Osteocyte (in vitro differentiated cells): ENCODE measurements around the gene TSSC4. TPM values are rescaled to one million over a fixed set of nuclear protein-coding genes. Genes with fewer than 3 reads are reported as not detected.

Experiments
- DNase-seq: peaks from one replicate; pipeline ENCODE4 v3.0.0; 2021; ENCODE audit warnings: mixed read lengths; ENCODE audit not compliant: unreplicated experiment; ENCODE audit errors: extremely low spot score
- H3K27ac Mint-ChIP-seq: one replicate; pipeline ENCODE4 v1.8.0; 2021; ENCODE audit warnings: mild to moderate bottlenecking, mixed read lengths; ENCODE audit not compliant: unreplicated experiment
- H3K27me3 Mint-ChIP-seq: one replicate; pipeline ENCODE4 v1.8.0; 2021; ENCODE audit warnings: mixed read lengths; ENCODE audit not compliant: unreplicated experiment
- H3K36me3 Mint-ChIP-seq: one replicate; pipeline ENCODE4 v1.8.0; 2021; ENCODE audit warnings: mixed read lengths; ENCODE audit not compliant: unreplicated experiment
- H3K4me1 Mint-ChIP-seq: one replicate; pipeline ENCODE4 v1.8.0; 2021; ENCODE audit warnings: mixed read lengths; ENCODE audit not compliant: unreplicated experiment
- H3K4me3 Mint-ChIP-seq: one replicate; pipeline ENCODE4 v1.8.0; 2021; ENCODE audit warnings: mild to moderate bottlenecking, moderate library complexity, mixed read lengths; ENCODE audit not compliant: unreplicated experiment
- H3K9me3 Mint-ChIP-seq: one replicate; pipeline ENCODE4 v1.8.0; 2021; ENCODE audit warnings: mixed read lengths; ENCODE audit not compliant: unreplicated experiment
- CTCF ChIP-seq: fragments of 200-600 bp; sonication (generic); IDR thresholded peaks from 2 replicates; pipeline ENCODE4 v1.5.0; 2021; ENCODE audit warnings: antibody characterized with exemption, mild to moderate bottlenecking, moderate library complexity
- total RNA-seq: library from RNA; stranded (reverse); gene quantifications from 2 replicates; pipeline ENCODE4 v1.2.1, GENCODE V29; 2021

The TSSC4 gene
- total RNA-seq, 1 donor from 2014 or later: 50.6 TPM

GRCh38 chr11:2434008-2434407 is 33.5 kb downstream of the TSSC4 start:
- Mint-ChIP-seq H3K4me3 (no peak overlapping the region), H3K27ac (no peak overlapping the region), H3K36me3 (no peaks in the 10 kb centered on the region), H3K4me1 (no peaks in the 10 kb centered on the region), H3K9me3 (no peaks in the 10 kb centered on the region), H3K27me3 (peaks cover 19% of the 10 kb centered on the region)
- DNase-seq: no peak
- no peak for TF ChIP-seq CTCF

GRCh38 chr11:2434506-2435255 is 34.1 kb downstream of the TSSC4 start:
- DNase-seq: no peak
- Mint-ChIP-seq H3K27ac (no peak overlapping the region), H3K4me3 (no peak overlapping the region), H3K27me3 (peaks cover 26% of the 10 kb centered on the region), H3K4me1 (no peaks in the 10 kb centered on the region), H3K36me3 (no peaks in the 10 kb centered on the region), H3K9me3 (no peaks in the 10 kb centered on the region)
- no peak for TF ChIP-seq CTCF

- Mint-ChIP-seq H3K27ac (no peak overlapping the region), H3K4me3 (no peak overlapping the region), H3K27me3 (peaks cover 29% of the 10 kb centered on the region), H3K36me3 (no peaks in the 10 kb centered on the region), H3K9me3 (no peaks in the 10 kb centered on the region), H3K4me1 (no peaks in the 10 kb centered on the region)
- DNase-seq: no peak
- no peak for TF ChIP-seq CTCF
Observed at GRCh38 chr11:2435288-2436012, 34.9 kb downstream of the TSSC4 start.

GRCh38 chr11:2436013-2436520 is 35.5 kb downstream of the TSSC4 start:
- DNase-seq: no peak
- H3K9me3 Mint-ChIP-seq: no peaks in the 10 kb centered on the region
- H3K36me3 Mint-ChIP-seq: no peaks in the 10 kb centered on the region
- peaks cover 29% of the 10 kb centered on the region for H3K27me3 Mint-ChIP-seq
- H3K4me1 Mint-ChIP-seq: no peaks in the 10 kb centered on the region
- no peak overlapping the region for H3K4me3 Mint-ChIP-seq
- H3K27ac Mint-ChIP-seq: no peak overlapping the region
- no peak for TF ChIP-seq CTCF

GRCh38 chr11:2436521-2437031 is 36.0 kb downstream of the TSSC4 start:
- H3K4me3 Mint-ChIP-seq: no peak overlapping the region
- H3K27ac Mint-ChIP-seq: no peak overlapping the region
- H3K4me1 Mint-ChIP-seq: no peaks in the 10 kb centered on the region
- H3K9me3 Mint-ChIP-seq: no peaks in the 10 kb centered on the region
- H3K27me3 Mint-ChIP-seq: peaks cover 29% of the 10 kb centered on the region
- no peak for DNase-seq
- no peak for TF ChIP-seq CTCF
- H3K36me3 Mint-ChIP-seq: no peaks in the 10 kb centered on the region
